Measurements from ENCODE around the gene TRIM46. TPM values are rescaled to one million over a fixed set of nuclear protein-coding genes. Genes with fewer than 3 reads are reported as not detected.

The TRIM46 gene
- total and polyA plus RNA-seq, 9 of the 15 experiments (the other 6 are each of a cell fraction or from before 2014, with no cell fraction given), result 0.05 to 0.60 (median 0.16) TPM; not detected in 3

- ATAC-seq (peak; percentile 58), FAIRE-seq (peak; percentile 80), DNase-seq (ENCODE audit: extremely low read depth in 1 of 4, low spot score in 3 of 4) (peak; percentile 79 to 83 (median 82))
- peaks cover 21 to 64% of the 10 kb centered on the region in 2 experiments; a peak in 4 of 5 replicates for H3K4me1 ChIP-seq (replicated peaks in 1 of 2; ENCODE audit: control insufficient read depth in 2 of 2, insufficient read depth in 2 of 2, low read length in 2 of 2)
- H3K4me3 ChIP-seq, result no peak overlapping the region
- H3K27me3 ChIP-seq (ENCODE audit: control insufficient read depth in 2 of 2, insufficient read depth in 2 of 2, low read length in 2 of 2), result no peaks in the 10 kb centered on the region
- BruUV-seq (replicated peaks), result no TSS peak
- 55% methylated on average over 8 of the region's 8 CpGs for WGBS (ENCODE audit: insufficient coverage, low coverage, missing lambda C conversion rate)
- no peaks in the 10 kb centered on the region for H3K9me1 ChIP-seq (ENCODE audit: control insufficient read depth, insufficient read depth, low read length)
- no peak overlapping the region for H3K9ac ChIP-seq (ENCODE audit: insufficient read depth in 1 of 2, low read depth in 2 of 2, low read length in 2 of 2)
- POLR2A ChIA-PET, result interaction anchor here (0.9 to 1.4 kb wide), 2 partner anchors 9 to 61 kb away, joined by 4 to 5 read pairs; no protein-coding TSS in a partner anchor
- peak overlapping the region; percentile 24; the same call in 1 of the 2 replicates for H2AFZ ChIP-seq (ENCODE audit: low read depth, low read length)
- no peaks in the 10 kb centered on the region for H3K9me3 ChIP-seq (replicated peaks; ENCODE audit: control insufficient read depth, insufficient read depth, low read depth, low read length)
- peaks cover 15% of the 10 kb centered on the region for H3K79me2 ChIP-seq (ENCODE audit: control insufficient read depth, insufficient read depth, low read length)
- H3K36me3 ChIP-seq (ENCODE audit: control insufficient read depth, insufficient read depth, low read length), result peaks cover 6% of the 10 kb centered on the region; the same call in 2 of the 3 replicates
- no peaks in the 10 kb centered on the region for H4K20me1 ChIP-seq (replicated peaks; ENCODE audit: control insufficient read depth, insufficient read depth, low read length)
- in situ Hi-C loops (cut with MboI) (no loop called here), intact Hi-C loops (cut with micrococcal nuclease) (loop anchor here (1.0 kb wide), 2 partner anchors 17 to 50 kb away; no protein-coding TSS in a partner anchor)
- no peak overlapping the region for H3K4me2 ChIP-seq (ENCODE audit: insufficient read depth, low read length)
- CTCF ChIA-PET (ENCODE audit: low intra/inter-chr PET ratio), result interaction anchor here (0.8 to 2.3 kb wide), 3 partner anchors 17 to 415 kb away, joined by 3 to 17 read pairs (median 4); no protein-coding TSS in a partner anchor
- H3K27ac ChIP-seq (ENCODE audit: extremely low read depth, low read depth, low read length), result no peak overlapping the region
- TF ChIP-seq SMC3 (conservative IDR thresholded peaks at IDR 0.05; ENCODE audit: insufficient read depth, low read depth, low read length) (peak; percentile 72), YY1 (IDR thresholded peaks at IDR 0.05; ENCODE audit: borderline replicate concordance in 1 of 3, control insufficient read depth in 1 of 3, extremely low read depth in 1 of 3, insufficient read depth in 3 of 3, insufficient read length in 1 of 3, insufficient replicate concordance in 2 of 3, low read depth in 1 of 3, low read length in 2 of 3) (peak in 2 of 3 experiments; percentile 36), FOXA3 (CRISPR knock-in tag; conservative IDR thresholded peaks at IDR 0.05 in 1 of 2, IDR thresholded peaks at IDR 0.05 in 1 of 2) (no peak), REST (IDR thresholded peaks at IDR 0.05; ENCODE audit: borderline replicate concordance) (peak; percentile 71), REST (CRISPR knock-in tag; IDR thresholded peaks at IDR 0.05; ENCODE audit: low read depth) (no peak)
- TF ChIP-seq, protein P1, sequence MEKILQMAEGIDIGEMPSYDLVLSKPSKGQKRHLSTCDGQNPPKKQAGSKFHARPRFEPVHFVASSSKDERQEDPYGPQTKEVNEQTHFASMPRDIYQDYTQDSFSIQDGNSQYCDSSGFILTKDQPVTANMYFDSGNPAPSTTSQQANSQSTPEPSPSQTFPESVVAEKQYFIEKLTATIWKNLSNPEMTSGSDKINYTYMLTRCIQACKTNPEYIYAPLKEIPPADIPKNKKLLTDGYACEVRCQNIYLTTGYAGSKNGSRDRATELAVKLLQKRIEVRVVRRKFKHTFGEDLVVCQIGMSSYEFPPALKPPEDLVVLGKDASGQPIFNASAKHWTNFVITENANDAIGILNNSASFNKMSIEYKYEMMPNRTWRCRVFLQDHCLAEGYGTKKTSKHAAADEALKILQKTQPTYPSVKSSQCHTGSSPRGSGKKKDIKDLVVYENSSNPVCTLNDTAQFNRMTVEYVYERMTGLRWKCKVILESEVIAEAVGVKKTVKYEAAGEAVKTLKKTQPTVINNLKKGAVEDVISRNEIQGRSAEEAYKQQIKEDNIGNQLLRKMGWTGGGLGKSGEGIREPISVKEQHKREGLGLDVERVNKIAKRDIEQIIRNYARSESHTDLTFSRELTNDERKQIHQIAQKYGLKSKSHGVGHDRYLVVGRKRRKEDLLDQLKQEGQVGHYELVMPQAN (IDR thresholded peaks at IDR 0.05; ENCODE audit: borderline replicate concordance), result no peak
- TF ChIP-seq, protein P2, sequence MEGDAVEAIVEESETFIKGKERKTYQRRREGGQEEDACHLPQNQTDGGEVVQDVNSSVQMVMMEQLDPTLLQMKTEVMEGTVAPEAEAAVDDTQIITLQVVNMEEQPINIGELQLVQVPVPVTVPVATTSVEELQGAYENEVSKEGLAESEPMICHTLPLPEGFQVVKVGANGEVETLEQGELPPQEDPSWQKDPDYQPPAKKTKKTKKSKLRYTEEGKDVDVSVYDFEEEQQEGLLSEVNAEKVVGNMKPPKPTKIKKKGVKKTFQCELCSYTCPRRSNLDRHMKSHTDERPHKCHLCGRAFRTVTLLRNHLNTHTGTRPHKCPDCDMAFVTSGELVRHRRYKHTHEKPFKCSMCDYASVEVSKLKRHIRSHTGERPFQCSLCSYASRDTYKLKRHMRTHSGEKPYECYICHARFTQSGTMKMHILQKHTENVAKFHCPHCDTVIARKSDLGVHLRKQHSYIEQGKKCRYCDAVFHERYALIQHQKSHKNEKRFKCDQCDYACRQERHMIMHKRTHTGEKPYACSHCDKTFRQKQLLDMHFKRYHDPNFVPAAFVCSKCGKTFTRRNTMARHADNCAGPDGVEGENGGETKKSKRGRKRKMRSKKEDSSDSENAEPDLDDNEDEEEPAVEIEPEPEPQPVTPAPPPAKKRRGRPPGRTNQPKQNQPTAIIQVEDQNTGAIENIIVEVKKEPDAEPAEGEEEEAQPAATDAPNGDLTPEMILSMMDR (IDR thresholded peaks at IDR 0.05 in 2 of 3, conservative IDR thresholded peaks at IDR 0.05 in 1 of 3; ENCODE audit: insufficient read depth in 2 of 3, low read depth in 1 of 3, low read length in 3 of 3), result peak; percentile 82 to 93 (median 88)
These were observed 3.0 kb downstream of the TRIM46 start for GRCh38 chr1:155176544-155177071.
